Stimulated activated CD4-positive, alpha-beta T cell treated with anti-CD3 and anti-CD28 coated beads, Interleukin-1b, Interleukin-23, amount 100 ng/mL, for 48 hours (primary cell): ENCODE data around the gene TREML4.

Experiments
- DNase-seq: peaks from one replicate; pipeline ENCODE4 v3.0.0-alpha.2; 2020

TREML4 gene

GRCh38 chr6:41255638-41256246 is 27.6 kb downstream of the TREML4 start:
- no peak for DNase-seq

DNA sequence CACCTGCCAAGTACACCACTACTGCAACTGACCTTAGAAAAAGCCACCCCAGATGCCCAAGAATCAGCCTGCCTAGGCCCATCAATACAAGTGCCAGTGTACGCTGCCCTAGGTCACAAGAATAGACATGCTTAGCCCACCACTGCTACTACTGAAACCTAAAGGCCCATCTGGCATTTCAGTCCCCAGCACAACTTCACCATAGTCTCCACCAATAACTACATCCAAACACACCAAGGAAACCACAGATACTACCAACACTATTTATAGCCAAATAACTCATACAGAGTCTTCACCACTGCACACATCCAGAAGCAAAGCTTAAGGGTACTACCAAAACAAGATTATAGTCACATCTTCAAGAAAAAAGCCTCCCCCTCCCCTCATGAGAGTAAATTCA is 28.2 kb downstream of the TREML4 start:
- no peak for DNase-seq

DNA sequence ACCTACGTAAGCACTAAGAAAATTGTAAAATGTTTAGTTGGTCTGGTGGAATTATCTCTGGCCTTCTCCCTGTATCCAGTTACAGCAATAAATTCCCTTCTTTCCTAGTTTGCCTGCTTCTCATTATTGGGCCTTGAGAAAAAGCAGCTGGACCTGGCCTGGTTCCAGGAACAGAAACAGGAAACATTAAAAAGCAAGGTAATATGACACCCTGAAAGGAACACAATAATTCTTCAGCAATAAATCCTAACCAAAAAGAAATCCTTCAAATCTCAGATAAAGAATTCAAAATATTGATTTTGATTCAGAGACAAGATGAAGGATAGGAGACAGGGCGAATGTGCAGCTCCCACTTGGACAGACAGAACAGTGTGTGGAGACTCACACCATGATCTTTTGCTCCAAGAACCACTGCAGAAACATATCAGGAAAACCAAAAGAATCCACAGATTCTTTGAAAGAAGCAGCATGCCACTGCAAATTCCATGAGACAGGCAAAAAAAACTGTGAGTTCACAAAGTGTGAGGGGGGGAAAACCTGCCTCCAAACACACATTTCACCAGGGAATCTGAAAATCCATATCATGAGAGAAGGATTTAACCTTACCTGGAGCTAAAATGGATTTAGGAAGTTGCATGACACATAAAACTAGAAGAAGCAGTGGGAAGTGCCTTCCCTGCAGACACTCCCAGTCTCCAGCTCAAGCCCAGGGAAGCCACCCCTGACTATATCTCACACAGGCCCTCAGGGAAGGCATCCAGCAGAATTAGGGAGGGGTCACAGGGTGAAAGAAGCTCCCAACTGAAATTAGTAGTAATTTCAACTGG is 29.4 kb downstream of the TREML4 start:
- DNase-seq, result no peak

DNA sequence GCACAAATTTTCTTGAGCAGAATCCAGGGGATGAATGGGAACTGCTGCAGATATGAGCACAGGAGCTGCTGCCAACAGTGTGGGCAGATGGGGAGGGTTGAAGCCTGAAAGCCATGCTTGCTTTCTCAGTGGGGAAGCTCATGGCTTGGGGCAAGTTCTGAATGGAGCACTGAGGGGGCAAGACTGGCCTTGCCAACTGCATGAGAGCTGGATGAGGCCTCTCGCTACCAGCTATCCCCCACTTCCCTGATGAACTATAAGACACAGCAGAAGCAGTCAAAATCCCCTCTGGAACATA is 30.0 kb downstream of the TREML4 start:
- DNase-seq, result no peak

DNA sequence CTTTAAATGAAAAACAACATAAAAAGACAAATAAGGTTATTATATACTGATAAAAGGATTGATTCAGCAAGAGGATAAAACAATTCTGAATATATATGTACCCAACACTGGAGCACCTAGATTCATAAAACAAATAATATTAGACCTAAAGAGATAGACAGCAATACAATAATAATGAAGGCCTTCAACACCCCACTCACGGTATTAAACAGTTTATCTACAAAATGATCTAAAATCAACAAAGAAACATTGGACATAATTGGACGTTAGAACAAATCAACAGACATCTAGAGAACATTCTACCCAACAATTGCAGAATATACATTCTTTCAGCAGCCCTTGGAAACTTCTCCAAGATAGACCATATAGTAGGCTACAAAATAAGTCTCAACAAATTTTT is 34.3 kb downstream of the TREML4 start:
- DNase-seq, result no peak

- no peak for DNase-seq
Measured at GRCh38 chr6:41263267-41263666, 35.1 kb downstream of the TREML4 start.

- DNase-seq, result no peak
Measured at GRCh38 chr6:41266541-41266940, 38.4 kb downstream of the TREML4 start.

DNA sequence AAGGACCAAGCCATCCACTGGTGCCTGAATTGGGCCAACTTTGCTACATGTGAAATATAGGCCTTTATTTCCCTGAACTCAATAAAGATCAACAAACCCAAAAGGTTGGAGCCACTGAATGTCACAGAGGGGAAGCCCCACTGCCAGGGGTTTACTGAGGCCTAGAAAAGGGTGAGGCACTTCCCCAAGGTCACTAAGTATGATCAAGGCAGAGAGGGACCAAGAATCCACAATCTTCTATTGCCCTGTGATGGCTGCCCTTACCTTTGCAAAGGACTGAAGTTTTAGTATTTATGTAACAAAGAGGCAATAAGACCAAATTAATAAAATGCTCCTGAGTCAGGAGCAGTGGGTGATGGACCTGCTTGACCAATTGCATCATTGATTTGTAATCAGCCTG is 40.3 kb downstream of the TREML4 start:
- no peak for DNase-seq

DNA sequence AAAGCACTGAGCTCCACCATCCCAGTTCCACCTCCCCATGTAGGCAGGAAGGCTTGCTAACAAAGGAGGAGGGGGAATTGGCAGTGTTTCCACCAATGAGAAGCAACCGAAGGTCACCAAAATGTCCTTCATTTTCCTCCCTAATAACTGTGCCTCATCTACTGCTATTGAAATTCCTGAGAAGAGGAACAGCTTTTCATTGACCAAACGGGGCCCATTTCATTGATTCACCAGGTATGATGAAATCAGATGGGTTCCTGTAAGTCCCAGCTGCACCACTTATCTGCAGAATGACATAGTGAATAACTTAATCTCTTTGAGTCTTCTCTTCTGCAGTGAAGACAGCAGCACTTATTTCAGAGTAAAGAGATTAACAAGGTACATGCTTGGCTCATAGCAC is 41.0 kb downstream of the TREML4 start:
- DNase-seq, result no peak

GRCh38 chr6:41269716-41270115 is 41.6 kb downstream of the TREML4 start:
- DNase-seq, result no peak

DNA sequence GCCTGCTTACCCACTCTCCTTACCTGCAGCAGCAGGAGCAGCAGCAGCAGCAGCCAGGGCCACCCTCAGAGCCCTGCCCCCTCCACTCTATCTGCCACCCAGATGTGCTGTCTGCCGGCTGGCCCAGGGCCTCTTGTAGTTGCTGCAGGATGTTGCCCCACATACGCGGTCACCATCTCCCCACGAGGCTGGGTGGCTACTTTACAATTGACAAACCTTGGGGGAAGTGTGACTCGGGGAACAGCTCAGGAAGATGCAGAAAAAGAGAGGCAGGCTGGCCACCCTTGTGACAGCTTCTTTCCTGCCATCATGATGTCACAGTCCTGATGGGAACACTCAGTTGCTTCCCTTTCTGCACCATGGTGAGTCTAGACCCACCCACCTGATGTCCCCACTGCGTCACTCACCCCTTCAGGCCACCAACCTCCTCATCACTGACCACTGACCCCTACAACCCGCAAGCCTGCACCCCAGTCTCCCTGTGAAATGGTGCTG is 43.8 kb downstream of the TREML4 start:
- DNase-seq, result no peak

GRCh38 chr6:41272591-41273240 is 44.6 kb downstream of the TREML4 start:
- no peak for DNase-seq

- DNase-seq, result no peak
Measured at GRCh38 chr6:41273714-41274113, 45.6 kb downstream of the TREML4 start.

- DNase-seq, result no peak
Measured at GRCh38 chr6:41274256-41274655, 46.1 kb downstream of the TREML4 start.

DNA sequence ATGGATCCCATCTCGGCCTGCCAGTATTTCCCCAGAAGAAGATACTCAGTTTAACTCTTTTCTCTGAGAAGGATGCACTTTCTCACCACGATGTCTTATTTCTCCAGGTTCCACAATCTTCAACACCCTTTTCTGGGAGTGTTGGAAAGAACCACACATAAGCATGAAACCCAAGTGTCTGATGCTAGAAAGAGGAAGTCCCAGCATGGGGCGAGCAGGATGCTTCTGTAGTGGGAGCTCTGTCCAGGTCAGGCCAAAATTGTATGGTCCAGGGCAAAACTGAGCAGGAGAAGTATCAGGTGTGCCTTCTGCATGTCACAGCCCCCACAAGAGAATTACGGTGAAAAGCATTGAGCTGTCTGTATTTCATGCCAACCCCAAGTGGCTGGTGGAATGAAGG is 47.3 kb downstream of the TREML4 start:
- no peak for DNase-seq

GRCh38 chr6:41277605-41278004 is 49.5 kb downstream of the TREML4 start:
- DNase-seq, result no peak

DNA sequence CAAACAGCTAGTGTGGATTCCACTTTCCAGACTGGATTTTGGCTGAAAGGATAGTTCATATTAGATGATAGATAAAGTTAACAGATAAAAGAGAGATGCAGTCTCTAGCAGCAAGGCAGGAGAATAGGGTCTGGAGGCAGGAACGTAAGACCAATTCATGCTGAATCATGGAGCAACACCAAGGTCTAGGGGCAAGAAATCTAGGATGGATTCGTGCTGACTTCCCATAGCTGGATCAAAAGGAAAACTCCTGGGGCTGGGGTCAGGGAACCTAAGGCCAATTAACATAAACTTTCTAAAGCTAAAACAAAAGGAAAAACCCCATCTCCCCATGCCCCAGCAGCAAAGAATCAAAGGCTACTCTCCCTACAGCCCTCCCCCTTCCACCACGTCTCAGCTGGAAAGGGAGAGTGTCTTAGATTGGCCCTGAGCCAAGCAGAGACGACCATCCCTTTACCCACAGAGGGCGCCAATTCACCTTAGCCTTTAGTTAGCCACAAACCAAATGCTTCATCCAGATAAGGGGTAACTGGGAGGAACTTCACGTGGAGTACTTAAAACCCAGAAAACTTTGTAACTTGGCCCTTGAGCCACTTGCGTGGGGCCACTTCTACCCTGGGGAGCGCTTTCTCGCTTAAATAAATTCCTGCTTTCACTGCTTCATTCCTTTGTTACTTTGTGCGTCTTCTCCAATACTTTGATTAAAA is 50.7 kb downstream of the TREML4 start:
- peak; percentile 76 for DNase-seq

DNA sequence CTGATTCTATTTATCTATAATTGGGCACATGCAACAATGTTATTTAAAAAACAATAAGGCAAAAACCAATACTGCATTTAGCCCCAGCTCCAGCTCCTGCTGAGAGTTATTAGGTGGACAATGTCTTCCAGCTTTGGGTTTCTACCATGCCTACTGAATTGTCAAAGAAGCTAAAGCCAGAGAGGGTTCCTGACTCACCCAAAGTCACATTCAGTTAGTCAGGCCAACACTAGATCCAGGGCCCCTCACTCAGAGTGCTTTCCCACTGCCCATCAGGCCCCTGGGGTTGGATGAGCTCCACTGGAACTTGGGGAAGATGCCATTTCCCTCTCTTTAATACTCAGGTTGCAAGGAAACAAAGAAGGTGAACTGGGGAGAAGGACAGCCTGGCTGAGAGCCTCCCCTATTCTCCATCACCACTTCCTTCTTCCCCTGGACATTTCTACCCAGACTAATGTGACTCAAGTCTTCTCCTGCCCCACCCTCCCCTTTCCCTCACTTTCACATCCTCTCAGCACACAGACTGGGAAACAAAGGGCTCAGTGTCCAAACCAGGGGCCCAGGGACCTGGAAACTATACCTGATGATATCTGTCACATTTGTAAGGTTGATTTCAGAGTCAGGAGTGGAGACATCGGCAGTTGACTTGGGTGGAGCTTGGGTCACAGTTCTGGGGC is 52.4 kb downstream of the TREML4 start:
- DNase-seq, result no peak

DNA sequence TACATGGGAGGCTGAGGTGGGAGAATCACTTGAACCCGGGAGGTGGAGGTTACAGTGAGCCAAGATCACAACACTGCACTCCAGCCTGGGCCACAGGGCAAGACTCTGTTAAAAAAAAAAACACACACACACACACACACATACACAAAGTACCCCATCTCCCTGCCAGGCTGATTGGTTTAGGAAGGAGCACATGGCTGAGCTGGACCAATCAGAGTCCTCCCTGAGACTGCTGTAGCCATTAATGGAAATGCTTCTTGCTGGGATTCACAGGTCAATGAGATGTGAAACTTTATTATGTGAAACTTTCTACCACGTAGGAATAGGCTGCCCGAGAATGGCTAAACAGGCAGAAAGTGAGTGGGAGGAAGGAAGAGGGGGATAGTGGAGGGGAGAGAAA is 55.5 kb downstream of the TREML4 start:
- no peak for DNase-seq

DNA sequence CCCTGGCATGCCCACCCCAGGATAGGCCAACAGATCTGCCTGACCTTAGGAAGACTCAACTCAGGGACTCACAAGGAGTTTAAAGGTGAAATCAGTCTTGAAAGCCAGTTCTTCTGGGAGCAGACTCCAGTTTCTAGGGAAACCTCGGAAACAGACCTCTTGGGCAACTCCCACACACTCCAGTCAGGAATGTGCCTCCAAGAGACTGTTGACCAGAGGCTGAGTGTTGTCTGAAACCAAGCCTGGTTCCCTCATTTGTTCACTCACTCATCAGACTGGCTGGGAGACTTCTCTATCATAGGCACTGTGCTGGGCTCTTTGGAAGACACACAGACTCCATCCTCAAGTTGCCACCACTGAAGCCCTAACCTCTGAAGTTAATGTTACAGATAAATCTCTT is 56.6 kb downstream of the TREML4 start:
- no peak for DNase-seq

- DNase-seq, result peak; percentile 19
Measured at GRCh38 chr6:41286544-41287346, 58.6 kb downstream of the TREML4 start, which contains the start of gene TREM1. TSS of gene TREM1 (minus strand) at chr6:41286682. CDS start at chr6:41286655, 27 bp downstream.
